Measurements from ENCODE around the gene ENOX1. TPM values are rescaled to one million over a fixed set of nuclear protein-coding genes. Genes with fewer than 3 reads are reported as not detected.

The ENOX1 gene
- total RNA-seq, 3 donors from 2014 or later (not counting 1 experiment from before 2014, with no cell fraction given) = not detected

GRCh38 chr13:43822969-43823368, 36.2 kb upstream of the ENOX1 start:
- no peak overlapping the region for H3K27ac Mint-ChIP-seq
- H3K4me3 Mint-ChIP-seq = no peak overlapping the region
- H3K27me3 ChIP-seq (ENCODE audit: control insufficient read depth, insufficient read depth, low read length) = no peaks in the 10 kb centered on the region
- no peak overlapping the region for H3K27ac ChIP-seq (ENCODE audit: low read length)
- no peaks in the 10 kb centered on the region for H3K36me3 Mint-ChIP-seq
- H3K4me3 ChIP-seq (ENCODE audit: low read length) = no peak overlapping the region
- DNase-seq = no peak
- no peak for ATAC-seq
- H3K9me3 ChIP-seq (ENCODE audit: control insufficient read depth, insufficient read depth, low read length) = no peaks in the 10 kb centered on the region
- no peaks in the 10 kb centered on the region for H3K36me3 ChIP-seq (ENCODE audit: control insufficient read depth, insufficient read depth, low read length)
- 35% methylated on average over 1 of the region's 1 CpG for WGBS (ENCODE audit: insufficient coverage)
- H3K4me1 ChIP-seq (ENCODE audit: control insufficient read depth, insufficient read depth, low read length) = no peaks in the 10 kb centered on the region
- no peaks in the 10 kb centered on the region for H3K4me1 Mint-ChIP-seq
- peaks cover 13 to 22% of the 10 kb centered on the region in 2 donors for H3K27me3 Mint-ChIP-seq (ENCODE audit: low read depth in 2 of 2)
- no peak for TF ChIP-seq CTCF (IDR thresholded peaks at IDR 0.05)
- no peaks in the 10 kb centered on the region for H3K9me3 Mint-ChIP-seq
- intact Hi-C loops (cut with micrococcal nuclease) = no loop called here

GRCh38 chr13:43816401-43816889, 29.7 kb upstream of the ENOX1 start:
- no peaks in the 10 kb centered on the region for H3K4me1 ChIP-seq (ENCODE audit: control insufficient read depth, insufficient read depth, low read length)
- no peak for TF ChIP-seq CTCF (IDR thresholded peaks at IDR 0.05)
- H3K9me3 ChIP-seq (ENCODE audit: control insufficient read depth, insufficient read depth, low read length) = no peaks in the 10 kb centered on the region
- no peak for ATAC-seq
- Mint-ChIP-seq H3K27me3 (ENCODE audit: low read depth in 2 of 2) (peaks cover 20 to 27% of the 10 kb centered on the region in 2 donors), H3K4me1 (no peaks in the 10 kb centered on the region), H3K27ac (no peak overlapping the region), H3K4me3 (no peak overlapping the region), H3K36me3 (no peaks in the 10 kb centered on the region), H3K9me3 (no peaks in the 10 kb centered on the region)
- no peaks in the 10 kb centered on the region for H3K27me3 ChIP-seq (ENCODE audit: control insufficient read depth, insufficient read depth, low read length)
- 71% methylated on average over 1 of the region's 4 CpGs for WGBS (ENCODE audit: insufficient coverage)
- H3K27ac ChIP-seq (ENCODE audit: low read length) = no peak overlapping the region
- no peaks in the 10 kb centered on the region for H3K36me3 ChIP-seq (ENCODE audit: control insufficient read depth, insufficient read depth, low read length)
- no peak for DNase-seq
- no peak overlapping the region for H3K4me3 ChIP-seq (ENCODE audit: low read length)
- intact Hi-C loops (cut with micrococcal nuclease) = no loop called here

- Histone ChIP-seq H3K27ac (ENCODE audit: low read length) (no peak overlapping the region), H3K4me3 (ENCODE audit: low read length) (no peak overlapping the region), H3K27me3 (ENCODE audit: control insufficient read depth, insufficient read depth, low read length) (no peaks in the 10 kb centered on the region), H3K36me3 (ENCODE audit: control insufficient read depth, insufficient read depth, low read length) (no peaks in the 10 kb centered on the region), H3K4me1 (ENCODE audit: control insufficient read depth, insufficient read depth, low read length) (no peaks in the 10 kb centered on the region), H3K9me3 (ENCODE audit: control insufficient read depth, insufficient read depth, low read length) (no peaks in the 10 kb centered on the region)
- no peak overlapping the region for H3K4me3 Mint-ChIP-seq
- peaks cover 17 to 27% of the 10 kb centered on the region in 2 donors for H3K27me3 Mint-ChIP-seq (ENCODE audit: low read depth in 2 of 2)
- no peak for TF ChIP-seq CTCF (IDR thresholded peaks at IDR 0.05)
- ATAC-seq = no peak
- no peaks in the 10 kb centered on the region for H3K4me1 Mint-ChIP-seq
- H3K36me3 Mint-ChIP-seq = no peaks in the 10 kb centered on the region
- WGBS (ENCODE audit: insufficient coverage) = 73% methylated on average over 2 of the region's 2 CpGs
- no peaks in the 10 kb centered on the region for H3K9me3 Mint-ChIP-seq
- intact Hi-C loops (cut with micrococcal nuclease) = no loop called here
- H3K27ac Mint-ChIP-seq = no peak overlapping the region
- DNase-seq = no peak
Observed at GRCh38 chr13:43815204-43815603, 28.4 kb upstream of the ENOX1 start.

GRCh38 chr13:43808676-43809075, 21.9 kb upstream of the ENOX1 start:
- H3K4me1 Mint-ChIP-seq = no peaks in the 10 kb centered on the region
- intact Hi-C loops (cut with micrococcal nuclease) = no loop called here
- no peaks in the 10 kb centered on the region for H3K9me3 Mint-ChIP-seq

More at GRCh38 chr13:43808676-43809075, 21.9 kb upstream of the ENOX1 start:
- Histone ChIP-seq H3K27me3 (ENCODE audit: control insufficient read depth, insufficient read depth, low read length) (no peaks in the 10 kb centered on the region), H3K27ac (ENCODE audit: low read length) (no peak overlapping the region), H3K9me3 (ENCODE audit: control insufficient read depth, insufficient read depth, low read length) (no peaks in the 10 kb centered on the region), H3K4me1 (ENCODE audit: control insufficient read depth, insufficient read depth, low read length) (no peaks in the 10 kb centered on the region), H3K36me3 (ENCODE audit: control insufficient read depth, insufficient read depth, low read length) (no peaks in the 10 kb centered on the region), H3K4me3 (ENCODE audit: low read length) (no peak overlapping the region)
- no peak overlapping the region for H3K4me3 Mint-ChIP-seq
- H3K36me3 Mint-ChIP-seq = no peaks in the 10 kb centered on the region
- no peak for TF ChIP-seq CTCF (IDR thresholded peaks at IDR 0.05)
- H3K27ac Mint-ChIP-seq = no peak overlapping the region
- DNase-seq = no peak
- peaks cover 7 to 19% of the 10 kb centered on the region in 2 donors for H3K27me3 Mint-ChIP-seq (ENCODE audit: low read depth in 2 of 2)
- no peak for ATAC-seq
